Hypothalamus (tissue), 51 donors: Measurements from ENCODE around the gene ALDH3A1.
"Not testable (repeated sequence)": the region's sequence is repeated elsewhere in the genome, so short reads cannot be mapped to it uniquely, and the experiment has no call there.

ENCODE experiments used
- DNase-seq, 51 donors: peaks; one replicate each; lab custom pipeline; 2025; lab: John Stamatoyannopoulos, UW

ALDH3A1 gene

DNA sequence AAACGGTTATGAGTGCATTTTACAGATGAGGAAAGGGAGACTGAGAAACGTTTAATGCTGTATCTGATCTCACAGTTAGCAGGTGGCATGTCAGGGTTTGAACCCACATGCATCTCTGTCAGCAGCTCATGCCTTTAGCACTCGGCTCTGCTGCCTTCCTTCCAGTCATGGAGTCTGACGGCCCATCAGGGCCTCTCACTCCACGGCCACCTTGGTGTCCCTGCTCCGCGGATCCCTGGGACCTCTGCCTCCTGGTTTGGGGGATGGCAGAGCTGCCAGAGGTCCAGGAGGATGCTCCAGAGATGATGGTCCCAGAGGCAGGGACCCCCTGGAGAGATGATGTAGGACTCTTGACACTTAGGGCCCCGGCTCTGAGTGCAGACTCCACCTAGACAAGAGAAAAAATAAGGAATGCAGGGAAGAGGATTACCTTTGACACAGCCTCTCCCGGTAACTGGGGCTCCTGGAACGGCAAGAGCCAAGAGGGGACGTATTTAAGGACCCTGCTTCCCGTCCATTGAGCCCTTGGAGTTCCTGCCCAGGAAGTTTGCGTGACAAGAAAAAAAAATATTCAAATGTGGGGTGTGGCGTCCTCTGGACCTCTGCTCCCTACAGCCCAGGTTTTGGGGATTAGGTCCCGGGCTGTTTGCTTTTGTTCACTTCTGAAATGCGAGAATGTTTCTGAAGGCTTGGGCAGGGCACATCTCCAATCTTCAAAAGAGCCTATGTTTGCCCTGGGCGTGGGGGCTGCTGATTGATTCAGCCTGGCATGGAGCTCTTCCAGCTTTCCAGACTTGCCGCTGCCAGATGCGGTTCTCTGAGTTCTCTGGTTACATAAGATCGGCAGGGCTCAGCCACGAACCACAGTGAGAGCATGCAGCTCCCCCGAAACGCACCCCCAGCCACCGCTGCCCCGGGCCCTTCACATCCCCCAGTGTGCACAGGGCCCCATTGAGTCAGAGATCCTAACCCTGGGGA is at the start of gene ALDH3A1:
ALDH3A1 (minus strand) TSS at position 470 of the 978 bp plus-strand sequence. CDS start 3,169 bp downstream, outside the sequence.
- DNase-seq = peak in 9 of 51 donors; percentile 10 to 26 (median 16)

DNA sequence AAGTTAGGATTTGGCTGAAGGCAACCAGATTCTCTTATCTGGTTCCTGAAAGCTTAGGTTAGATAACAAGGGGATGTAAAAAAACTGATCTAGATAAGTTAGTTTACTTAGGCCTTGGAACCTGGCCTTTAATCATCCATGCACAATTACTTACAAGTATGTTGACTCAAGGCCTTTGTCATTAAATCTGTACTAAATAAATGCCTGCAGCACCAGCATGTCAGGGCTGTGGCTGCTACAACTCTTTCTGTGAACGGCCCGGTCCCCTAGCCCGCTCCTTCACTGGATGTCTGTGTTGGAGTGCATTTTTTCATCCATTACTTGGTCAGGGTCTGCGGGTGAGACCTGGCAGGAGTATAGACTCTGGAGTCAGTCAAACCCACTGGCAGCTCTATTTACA is 48.4 kb upstream of the ALDH3A1 start:
- DNase-seq = no peak

DNA sequence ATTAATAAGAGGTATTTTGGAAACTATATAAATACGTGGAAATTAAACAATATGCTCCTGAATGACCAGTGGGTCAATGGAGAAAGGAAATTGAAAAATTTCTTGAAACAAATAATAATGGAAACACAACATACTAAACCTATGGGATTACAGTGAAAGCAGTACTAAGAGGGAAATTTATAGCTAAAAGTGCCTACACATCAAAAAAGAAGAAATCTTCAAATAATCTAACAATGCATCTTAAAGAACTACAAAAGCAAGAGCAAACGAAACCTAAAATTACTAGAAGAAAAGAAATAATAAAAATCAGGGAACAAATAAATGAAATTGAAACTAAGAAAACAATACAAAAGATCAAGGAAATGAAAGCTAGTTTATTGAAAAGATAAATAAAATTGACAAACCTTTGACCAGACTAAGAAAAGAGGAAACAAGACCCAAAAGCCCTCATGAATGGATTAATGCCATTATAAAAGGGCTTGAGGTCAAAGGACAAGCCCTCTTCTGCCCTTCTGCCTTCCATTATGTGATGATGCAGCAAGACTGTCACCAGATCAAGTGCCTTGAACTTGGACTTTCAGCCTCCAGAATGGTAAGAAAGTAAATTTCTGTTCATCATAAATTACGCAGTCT is 43.9 kb upstream of the ALDH3A1 start:
- DNase-seq = no peak

DNA sequence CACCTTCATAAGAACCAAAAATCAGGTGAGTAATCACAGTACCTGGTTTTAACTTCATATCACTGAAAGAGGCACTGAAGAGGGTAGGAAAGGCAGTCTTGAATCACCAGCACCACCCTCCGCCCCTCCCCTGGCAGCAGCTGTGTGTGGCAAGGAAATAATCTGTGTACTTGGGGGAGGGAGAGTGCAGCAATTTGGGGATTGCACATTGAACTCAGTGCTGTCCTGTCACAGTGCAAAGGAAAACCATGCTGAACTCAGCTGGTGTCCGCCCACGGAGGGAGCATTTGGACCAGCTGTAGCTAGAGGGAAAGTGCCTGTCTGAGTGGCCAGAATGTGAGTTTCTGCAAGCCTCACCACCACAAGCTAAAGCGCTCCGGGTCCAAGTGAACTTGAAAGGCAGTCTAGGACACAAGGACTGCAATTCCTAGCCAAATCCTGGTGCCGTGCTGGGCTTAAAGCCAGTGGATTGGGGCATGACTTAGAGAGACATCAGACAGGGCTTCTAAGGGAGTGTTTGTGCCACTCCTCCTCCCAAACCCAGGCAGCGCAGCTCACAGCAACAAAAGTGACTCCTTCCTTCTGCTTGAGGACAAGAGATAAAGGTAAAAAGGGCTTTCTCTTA is 39.7 kb upstream of the ALDH3A1 start:
- DNase-seq = peak in 24 of 51 donors; percentile 7 to 60 (median 18)

DNA sequence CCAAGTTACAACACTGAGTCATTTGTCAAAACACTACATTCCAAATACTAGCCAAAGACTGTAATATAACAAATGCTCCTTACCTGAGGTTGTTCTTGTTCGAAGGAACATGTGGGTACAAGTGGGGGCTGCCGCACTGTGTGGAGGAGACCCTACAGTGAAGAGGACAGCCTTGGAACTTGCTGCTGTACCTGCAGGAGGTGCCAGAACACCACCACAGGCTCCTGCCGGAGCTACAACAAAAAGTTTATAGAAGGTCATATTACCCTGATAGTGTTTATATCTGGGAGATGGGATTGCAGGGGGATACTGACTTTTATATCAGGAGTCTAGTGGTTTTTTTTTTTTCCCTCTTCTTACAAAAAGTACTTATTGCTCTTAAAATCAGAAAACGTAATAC is 37.8 kb upstream of the ALDH3A1 start:
- DNase-seq = no peak

DNA sequence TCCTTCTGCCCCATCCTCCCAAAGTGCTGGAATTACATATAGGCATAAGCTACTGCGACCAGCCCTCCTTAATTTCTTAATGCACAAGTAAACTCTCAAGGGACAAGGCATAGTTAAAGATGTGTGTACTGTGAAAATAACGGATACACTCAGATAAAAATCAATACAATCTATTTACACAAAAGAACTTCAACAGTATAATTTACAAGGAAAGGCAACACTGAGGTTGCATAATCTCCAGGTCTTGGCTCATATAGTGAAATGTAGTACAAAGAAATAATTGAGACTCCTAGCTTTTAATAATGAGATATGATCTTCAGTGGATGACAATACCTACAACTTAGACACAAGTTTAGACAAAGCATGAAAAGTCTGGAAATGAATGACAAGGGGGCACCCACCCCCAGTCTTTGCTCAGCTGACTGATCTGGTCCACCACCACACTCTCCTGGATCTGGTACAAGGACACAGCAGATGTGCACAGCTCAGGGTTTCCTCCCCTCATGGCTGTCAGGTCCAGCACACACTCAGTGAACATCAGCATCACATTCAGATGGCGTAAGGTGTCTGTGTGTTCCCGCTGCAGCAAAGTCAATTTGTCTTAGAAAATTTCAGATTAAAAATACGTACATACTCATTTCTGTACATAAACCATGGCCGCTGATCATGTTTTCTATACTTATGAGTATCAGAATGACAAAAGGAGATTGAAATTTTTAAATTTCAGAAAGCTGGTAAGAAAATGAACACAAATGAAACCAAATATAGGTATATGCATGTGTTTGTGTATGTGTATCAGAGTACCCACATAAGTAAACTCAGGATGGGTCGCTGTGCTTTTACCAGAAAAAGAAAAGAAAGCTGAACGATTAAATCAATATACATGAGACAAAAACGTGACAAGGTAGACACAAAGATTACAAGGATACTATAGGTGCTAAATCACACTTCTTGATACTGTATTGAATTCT is 33.7 kb upstream of the ALDH3A1 start:
- no peak for DNase-seq

DNA sequence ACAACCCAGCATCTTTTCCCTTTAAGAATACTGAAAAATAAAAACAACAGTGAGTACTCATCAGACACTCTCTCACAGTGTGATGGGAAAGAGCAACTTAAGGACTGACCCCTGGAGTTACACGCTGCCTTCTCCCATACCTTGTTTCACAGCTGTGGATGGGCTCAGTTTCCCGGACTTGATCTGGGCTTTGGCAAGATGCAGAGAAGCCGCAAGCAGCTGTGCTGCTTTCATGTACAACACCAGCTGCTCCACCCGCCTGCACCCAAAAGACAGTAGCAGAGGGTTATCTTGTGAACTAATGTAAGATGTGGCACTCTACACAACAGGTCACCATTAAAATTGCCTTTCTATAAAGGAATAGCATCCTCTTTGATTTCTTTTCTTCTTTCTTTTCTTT is 32.7 kb upstream of the ALDH3A1 start:
- no peak for DNase-seq

DNA sequence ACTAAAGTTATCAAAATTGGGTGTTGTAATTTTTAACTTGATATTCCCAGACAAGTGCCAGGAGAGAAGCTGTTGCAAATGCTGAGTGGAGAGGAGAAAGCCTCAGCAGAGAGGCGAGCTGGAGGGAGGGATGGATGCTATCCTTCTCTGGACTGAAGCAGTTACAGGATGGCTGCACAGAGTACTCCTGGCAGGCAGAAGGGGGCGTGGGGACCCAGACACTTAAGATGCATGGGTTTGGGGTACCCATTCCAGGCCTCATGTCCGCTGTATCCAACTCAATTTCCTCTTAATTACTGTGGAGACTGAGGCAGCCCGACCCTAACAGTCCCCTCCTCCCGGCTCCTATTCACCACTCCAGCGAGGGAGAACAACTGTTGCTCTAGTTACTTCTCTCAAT is 25.4 kb upstream of the ALDH3A1 start:
- DNase-seq = no peak

DNA sequence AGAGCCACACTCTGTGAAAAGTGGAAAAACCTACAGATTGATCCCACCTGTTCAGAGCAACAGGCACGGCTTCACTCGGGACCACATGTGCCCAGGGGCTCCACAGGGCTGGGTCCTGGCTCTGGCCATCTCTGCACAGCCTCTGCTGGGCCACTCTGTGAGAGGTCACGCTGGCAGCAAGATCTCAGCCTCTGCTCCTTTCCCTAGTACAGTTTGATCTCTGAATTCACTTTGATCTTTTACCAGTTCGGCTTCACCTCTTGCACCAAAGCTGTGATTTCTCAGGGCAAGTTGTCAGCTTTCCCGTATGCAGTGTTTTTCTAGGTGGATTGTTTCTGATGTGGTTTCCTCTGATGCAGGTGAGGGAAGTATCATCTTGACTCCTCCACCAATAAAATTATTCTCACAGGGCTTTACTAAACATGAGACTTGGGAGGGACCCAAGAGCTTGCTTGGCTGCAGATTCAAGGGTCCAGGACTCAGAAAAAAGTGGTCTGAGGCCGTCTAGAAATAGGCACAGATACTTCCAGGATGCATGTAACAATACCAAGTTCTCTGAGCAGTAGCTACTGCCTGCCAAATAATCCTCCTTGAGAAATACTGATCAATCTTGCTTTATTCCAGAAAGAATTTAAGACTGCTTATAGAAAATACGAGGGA is 24.0 kb upstream of the ALDH3A1 start:
- DNase-seq = no peak

DNA sequence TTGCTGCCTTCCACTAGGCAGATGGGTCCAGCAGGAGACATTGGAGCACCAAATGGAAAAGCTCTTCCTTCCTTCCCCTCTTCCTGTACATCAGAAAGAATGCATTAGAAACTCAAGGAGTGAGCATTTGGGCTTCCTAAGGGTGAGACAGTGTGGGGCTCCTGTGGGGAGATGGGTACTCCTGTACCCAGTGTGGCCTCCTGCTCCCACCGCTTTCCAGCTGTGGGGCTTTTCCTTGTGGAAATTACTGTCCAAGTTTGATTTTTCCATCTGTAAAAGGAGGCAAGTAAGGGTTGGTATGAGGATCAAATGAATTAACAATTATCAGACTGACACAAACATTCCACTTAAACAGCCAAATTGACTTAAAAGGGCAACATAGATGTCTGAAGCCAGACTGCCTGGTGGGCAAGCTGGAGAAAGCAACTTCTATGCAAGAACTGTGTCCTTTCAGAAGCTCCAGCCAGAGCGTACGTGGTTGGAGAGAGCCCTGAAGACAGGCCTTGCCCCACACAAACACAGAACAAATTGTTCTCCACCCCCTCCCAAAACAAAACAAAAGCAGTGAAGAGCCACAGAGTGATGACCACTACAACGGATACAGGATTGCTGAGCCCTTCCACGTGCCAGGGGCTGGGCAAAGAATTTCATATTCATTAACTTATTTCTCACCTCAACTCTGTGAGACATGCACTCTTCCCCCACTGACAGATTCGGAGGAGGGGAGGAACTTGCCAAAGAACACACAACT is 23.1 kb upstream of the ALDH3A1 start:
- DNase-seq = no peak

DNA sequence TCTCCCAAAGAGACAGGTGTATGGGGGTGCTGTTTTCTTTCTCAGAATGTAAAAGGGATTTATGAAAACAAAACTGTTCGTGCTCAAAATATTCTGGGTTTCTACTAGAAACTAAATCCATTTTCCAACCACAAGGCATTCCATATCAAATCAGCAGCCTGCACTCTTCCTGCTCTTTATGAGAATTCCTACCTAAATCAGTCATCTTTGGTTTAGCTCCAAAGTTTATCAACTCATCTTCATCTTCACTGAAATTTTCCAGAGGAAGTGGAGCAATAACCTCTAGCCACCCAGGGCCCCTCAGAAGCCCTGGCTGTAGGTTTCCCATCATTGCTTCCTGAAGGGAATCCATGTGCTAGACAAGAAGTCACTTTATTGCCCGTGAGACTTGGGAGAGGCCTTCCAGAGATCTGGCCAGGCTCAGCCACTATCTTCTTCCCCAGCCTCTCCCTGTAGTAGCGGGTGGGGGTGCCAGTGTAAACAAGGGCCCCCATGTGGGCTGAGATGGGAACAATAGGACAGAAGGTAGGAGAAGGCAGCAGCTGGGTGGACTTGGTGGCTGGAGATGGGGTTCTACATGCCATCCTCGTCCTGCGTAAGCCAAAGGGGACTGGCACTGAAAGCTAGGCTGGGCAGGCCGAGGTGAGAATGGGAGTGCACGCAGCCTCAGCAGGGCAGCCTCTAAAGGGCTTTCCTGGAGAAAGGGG is 22.0 kb upstream of the ALDH3A1 start:
- DNase-seq = no peak

DNA sequence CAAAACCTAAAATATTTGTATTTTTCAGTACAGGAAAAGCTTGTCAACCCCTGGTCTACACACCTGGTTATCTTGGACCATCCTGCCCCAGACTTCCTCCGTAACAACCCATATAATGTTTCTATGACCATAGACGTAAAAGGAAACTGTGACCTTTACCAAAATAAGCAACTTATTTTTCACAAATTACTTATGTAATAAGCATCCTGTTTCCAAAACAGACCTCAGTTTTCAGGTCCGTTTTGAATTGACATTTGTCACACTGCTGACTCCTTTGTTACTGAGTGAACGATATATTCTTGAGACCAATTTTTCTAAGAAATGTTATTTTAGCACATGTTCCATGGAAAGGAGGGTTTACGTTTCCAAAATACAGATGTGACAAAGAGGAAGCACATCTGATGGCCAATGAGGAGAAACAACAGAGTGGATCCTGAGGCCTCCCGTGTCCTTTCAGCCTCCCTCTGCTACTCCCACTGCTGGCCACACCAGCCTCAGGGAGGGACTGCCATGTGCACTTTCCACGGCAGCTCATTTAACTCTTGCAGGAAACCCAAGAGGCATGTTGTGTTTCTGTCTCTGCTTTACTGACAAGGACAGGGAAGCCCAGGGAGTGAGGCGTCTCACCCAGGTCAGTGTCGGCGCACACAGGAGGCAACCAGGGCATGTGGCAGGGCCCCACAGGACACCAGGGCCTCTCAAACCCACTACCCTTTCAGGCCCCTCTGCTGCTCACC is 20.1 kb upstream of the ALDH3A1 start:
- no peak for DNase-seq

DNA sequence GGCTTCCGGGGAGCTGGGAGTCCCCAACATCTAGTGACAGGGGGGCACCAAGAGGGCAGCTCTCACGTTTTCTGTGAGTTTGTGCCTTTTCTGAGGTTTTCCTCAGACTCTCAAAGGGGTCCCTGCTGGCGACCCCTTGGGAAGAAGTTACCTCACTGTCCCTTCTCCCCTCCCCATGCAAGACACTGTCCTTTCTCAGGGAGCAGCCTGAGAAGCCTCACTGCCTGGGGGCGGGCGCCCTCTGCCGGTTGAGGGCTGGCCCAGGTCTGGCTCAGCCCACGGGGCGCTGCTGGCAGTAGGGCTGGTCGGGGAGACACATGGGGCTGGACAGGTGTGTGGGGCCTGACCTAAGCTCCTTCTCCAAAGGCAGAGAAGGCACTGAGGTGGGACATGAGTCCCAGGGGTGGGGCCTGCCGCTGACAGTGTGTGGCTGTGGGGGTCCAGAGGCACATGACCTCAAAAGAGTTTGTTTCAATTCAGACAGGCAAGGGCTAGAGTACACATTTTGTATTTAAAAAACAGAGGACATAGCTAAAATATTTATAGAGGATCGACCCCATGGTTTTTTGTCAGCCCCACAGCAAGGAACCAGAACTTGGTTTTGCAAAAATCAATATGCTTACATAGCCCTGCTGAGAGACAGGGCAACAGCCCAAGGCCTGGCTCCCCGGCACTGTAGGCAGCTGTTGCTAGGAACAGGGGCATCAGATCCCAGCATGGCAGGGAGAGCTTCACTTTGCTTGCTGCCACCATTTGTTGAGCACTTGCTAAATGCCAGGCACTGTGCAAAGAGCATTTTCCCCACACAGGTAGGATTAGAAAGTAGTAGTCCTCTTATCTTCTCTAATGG is 18.5 kb upstream of the ALDH3A1 start:
- peak in 48 of 51 donors; percentile 25 to 89 (median 62) for DNase-seq

DNA sequence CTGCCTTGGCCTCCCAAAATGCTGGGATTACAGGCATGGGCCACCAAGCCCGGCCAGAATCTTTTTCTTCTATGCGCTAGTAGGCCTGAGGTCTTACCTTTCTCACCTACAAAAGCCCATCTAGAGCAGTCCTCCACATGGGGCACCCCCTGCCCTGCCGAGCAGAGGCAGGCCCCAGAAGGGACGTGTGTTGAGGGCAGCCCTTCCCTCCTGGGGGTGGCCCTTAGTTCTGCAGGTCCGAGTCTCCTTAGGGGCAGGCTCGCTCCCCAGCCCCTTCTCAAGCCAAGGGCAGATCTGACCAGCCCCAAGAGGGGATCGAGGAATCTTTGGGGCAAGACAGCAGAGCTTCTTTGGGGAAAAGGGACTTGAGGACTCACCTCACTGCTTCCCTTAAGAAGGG is 17.9 kb upstream of the ALDH3A1 start:
- DNase-seq = no peak

DNA sequence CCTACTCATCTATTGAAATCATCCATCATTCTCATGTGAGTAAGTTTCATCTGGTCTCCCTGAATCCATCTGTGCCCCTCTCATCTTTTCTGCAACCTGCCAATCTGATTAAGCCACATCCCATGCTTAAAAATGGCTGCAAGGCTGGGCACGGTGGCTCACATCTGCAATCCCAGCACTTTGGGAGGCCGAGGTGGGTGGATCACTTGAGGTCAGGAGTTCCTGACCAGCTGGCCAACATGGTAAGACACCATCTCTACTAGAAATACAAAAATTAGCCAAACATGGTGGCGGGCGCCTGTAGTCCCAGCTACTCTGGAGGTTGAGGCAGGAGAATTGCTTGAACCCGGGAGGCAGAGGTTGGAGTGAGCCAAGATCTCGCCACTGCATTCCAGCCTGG is 15.9 kb upstream of the ALDH3A1 start:
- not testable (repeated sequence) for DNase-seq

DNA sequence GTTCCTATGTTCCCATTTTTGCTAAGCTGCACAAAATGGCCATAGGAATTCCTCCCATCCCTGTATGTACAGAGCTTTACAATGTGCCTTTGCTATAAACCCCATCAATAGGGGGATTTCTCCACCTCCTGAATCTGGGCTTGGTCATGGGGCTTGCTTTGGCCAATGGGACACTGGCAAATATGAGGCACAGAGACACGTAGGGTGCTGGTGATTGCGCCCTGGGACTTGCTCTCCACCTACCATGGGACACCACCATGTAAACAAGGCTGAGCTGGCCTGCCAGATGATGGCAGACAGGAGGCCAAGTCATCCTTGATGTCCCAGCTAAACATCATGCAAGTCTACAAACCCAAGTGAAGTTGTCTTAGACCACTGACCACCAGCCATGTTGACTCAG is 15.3 kb upstream of the ALDH3A1 start:
- no peak for DNase-seq
